PFSK-1 (cell line): ENCODE measurements around the gene TTC4.

Experiments
- FOXP2 ChIP-seq: optimal IDR thresholded peaks from 2 replicates; pipeline ENCODE3; 2011; ENCODE audit warnings: borderline replicate concordance, control low read depth, inconsistent platforms; ENCODE audit not compliant: insufficient read depth; ENCODE audit errors: extremely low read length, extremely low read depth
- POLR2AphosphoS5 ChIP-seq: IDR thresholded peaks from 2 replicates; pipeline ENCODE4 v1.6.1; 2012; ENCODE audit warnings: low read depth, mild to moderate bottlenecking, control low read depth, low read length, moderate library complexity
- SIN3A ChIP-seq: IDR thresholded peaks from 2 replicates; pipeline ENCODE4 v1.6.1; 2012; ENCODE audit warnings: mild to moderate bottlenecking, low read length, moderate library complexity, borderline replicate concordance; ENCODE audit not compliant: insufficient read depth
- TAF1 ChIP-seq: IDR thresholded peaks from 2 replicates; pipeline ENCODE4 v1.6.1; 2012; ENCODE audit warnings: low read length, control low read depth, borderline replicate concordance; ENCODE audit not compliant: insufficient read depth
- TF ChIP-seq, protein P1 (sequence below), 2 experiments: IDR thresholded peaks; 2 replicates each; pipeline versions ENCODE4 v1.6.1 to v1.8.0; 2011 to 2012; ENCODE audit warnings: low read depth in 2 of 2, low read length in 2 of 2, control low read depth in 1 of 2, inconsistent platforms in 1 of 2, mild to moderate bottlenecking in 1 of 2, moderate library complexity in 1 of 2; ENCODE audit not compliant: insufficient read depth in 1 of 2

The TTC4 gene

GRCh38 chr1:54772951-54773350 is 57.3 kb downstream of the TTC4 start:
- TF ChIP-seq, protein P1, sequence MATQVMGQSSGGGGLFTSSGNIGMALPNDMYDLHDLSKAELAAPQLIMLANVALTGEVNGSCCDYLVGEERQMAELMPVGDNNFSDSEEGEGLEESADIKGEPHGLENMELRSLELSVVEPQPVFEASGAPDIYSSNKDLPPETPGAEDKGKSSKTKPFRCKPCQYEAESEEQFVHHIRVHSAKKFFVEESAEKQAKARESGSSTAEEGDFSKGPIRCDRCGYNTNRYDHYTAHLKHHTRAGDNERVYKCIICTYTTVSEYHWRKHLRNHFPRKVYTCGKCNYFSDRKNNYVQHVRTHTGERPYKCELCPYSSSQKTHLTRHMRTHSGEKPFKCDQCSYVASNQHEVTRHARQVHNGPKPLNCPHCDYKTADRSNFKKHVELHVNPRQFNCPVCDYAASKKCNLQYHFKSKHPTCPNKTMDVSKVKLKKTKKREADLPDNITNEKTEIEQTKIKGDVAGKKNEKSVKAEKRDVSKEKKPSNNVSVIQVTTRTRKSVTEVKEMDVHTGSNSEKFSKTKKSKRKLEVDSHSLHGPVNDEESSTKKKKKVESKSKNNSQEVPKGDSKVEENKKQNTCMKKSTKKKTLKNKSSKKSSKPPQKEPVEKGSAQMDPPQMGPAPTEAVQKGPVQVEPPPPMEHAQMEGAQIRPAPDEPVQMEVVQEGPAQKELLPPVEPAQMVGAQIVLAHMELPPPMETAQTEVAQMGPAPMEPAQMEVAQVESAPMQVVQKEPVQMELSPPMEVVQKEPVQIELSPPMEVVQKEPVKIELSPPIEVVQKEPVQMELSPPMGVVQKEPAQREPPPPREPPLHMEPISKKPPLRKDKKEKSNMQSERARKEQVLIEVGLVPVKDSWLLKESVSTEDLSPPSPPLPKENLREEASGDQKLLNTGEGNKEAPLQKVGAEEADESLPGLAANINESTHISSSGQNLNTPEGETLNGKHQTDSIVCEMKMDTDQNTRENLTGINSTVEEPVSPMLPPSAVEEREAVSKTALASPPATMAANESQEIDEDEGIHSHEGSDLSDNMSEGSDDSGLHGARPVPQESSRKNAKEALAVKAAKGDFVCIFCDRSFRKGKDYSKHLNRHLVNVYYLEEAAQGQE (IDR thresholded peaks at IDR 0.05; ENCODE audit: insufficient read depth in 1 of 2, low read depth in 2 of 2, low read length in 2 of 2) = no peak
- TF ChIP-seq SIN3A (no peak), POLR2AphosphoS5 (no peak), FOXP2 (no peak), TAF1 (no peak)

GRCh38 chr1:54774820-54775498 is 59.3 kb downstream of the TTC4 start:
- TF ChIP-seq SIN3A (no peak), TAF1 (no peak), POLR2AphosphoS5 (no peak), FOXP2 (no peak)
- TF ChIP-seq, protein P1 (IDR thresholded peaks at IDR 0.05; ENCODE audit: insufficient read depth in 1 of 2, low read depth in 2 of 2, low read length in 2 of 2) = no peak

DNA sequence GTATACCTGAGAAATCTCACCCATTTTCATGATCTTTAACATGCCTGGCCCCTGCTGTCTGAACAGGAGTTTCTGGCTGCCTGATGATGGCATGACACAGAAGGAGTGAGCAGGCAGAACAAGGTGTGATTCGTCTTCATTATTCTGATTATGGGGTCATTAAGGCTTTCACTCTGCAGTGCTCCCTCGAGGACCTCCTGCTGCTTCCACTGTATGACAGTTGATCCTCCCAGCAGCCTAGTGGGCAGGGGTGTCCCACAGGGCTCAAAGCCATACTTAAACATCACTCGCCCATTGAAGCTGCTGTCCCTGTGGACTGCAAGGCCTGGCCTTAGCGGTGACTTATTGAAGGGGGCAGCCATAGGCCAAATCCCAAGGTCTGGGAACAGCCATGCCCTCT is 61.4 kb downstream of the TTC4 start:
- TF ChIP-seq TAF1 = no peak
- TF ChIP-seq, protein P1 (IDR thresholded peaks at IDR 0.05; ENCODE audit: insufficient read depth in 1 of 2, low read depth in 2 of 2, low read length in 2 of 2) = no peak
- no peak for TF ChIP-seq SIN3A
- no peak for TF ChIP-seq FOXP2
- no peak for TF ChIP-seq POLR2AphosphoS5

DNA sequence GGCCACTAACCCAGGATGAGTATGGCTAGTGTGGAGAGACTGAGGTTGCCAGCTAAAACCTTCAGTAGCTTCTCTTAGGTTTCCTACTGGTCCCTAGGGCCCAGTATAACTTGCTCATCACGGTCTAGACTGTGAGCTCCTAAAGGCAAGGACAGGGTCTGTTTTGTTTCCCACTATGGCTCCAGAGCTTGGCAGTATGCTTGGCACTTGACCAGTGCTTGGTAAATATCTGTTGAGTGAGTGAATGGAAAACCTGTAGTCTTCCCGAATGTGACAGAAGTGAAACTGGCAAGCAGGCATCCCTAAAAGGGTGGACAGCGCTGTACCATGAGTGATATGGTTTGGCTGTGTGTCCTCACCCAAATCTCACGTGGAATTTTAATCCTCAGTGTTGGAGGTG is 61.8 kb downstream of the TTC4 start:
- TF ChIP-seq TAF1 (no peak), SIN3A (no peak), POLR2AphosphoS5 (no peak), FOXP2 (no peak)
- TF ChIP-seq, protein P1 (IDR thresholded peaks at IDR 0.05; ENCODE audit: insufficient read depth in 1 of 2, low read depth in 2 of 2, low read length in 2 of 2) = no peak
